Measurements from ENCODE around the gene ZBTB8B.
"Not testable (repeated sequence)": the region's sequence is repeated elsewhere in the genome, so short reads cannot be mapped to it uniquely, and the experiment has no call there.

DNA sequence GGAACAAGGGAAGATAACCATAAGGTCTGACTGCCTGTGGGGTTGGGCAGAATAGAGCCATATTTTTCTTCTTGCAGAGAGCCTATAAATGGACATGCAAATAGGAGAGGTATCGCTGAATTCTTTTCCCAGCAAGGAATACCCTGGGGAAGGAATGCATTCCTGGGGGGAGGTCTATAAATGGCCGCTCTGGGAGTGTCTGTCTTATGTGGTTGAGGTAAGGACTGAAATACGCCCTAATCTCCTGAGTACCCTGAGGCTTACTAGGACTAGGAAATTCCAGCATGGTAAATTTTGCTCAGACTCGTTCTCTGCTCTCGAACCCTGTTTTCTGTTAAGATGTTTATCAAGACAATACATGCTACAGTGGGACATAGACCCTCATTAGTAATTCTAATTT lies 6.1 kb upstream of the ZBTB8B start:
- TF ChIP-seq, protein P1, sequence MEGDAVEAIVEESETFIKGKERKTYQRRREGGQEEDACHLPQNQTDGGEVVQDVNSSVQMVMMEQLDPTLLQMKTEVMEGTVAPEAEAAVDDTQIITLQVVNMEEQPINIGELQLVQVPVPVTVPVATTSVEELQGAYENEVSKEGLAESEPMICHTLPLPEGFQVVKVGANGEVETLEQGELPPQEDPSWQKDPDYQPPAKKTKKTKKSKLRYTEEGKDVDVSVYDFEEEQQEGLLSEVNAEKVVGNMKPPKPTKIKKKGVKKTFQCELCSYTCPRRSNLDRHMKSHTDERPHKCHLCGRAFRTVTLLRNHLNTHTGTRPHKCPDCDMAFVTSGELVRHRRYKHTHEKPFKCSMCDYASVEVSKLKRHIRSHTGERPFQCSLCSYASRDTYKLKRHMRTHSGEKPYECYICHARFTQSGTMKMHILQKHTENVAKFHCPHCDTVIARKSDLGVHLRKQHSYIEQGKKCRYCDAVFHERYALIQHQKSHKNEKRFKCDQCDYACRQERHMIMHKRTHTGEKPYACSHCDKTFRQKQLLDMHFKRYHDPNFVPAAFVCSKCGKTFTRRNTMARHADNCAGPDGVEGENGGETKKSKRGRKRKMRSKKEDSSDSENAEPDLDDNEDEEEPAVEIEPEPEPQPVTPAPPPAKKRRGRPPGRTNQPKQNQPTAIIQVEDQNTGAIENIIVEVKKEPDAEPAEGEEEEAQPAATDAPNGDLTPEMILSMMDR (IDR thresholded peaks at IDR 0.05), result not testable (repeated sequence)
- TF ChIP-seq EP300 (IDR thresholded peaks at IDR 0.05), result not testable (repeated sequence)
